Measurements from ENCODE around the gene MLLT1.

MLLT1 gene

GRCh38 chr19:6252066-6252465 is 27.7 kb downstream of the MLLT1 start:
- no peak for DNase-seq (ENCODE audit: low read depth)
- TF ChIP-seq CTCF (IDR thresholded peaks at IDR 0.05; ENCODE audit: insufficient read depth, low read depth, low read length, missing control alignments): no peak
- no peak overlapping the region for H3K4me3 ChIP-seq (ENCODE audit: low read depth, low read length)

GRCh38 chr19:6250909-6251308 is 28.9 kb downstream of the MLLT1 start:
- no peak overlapping the region for H3K4me3 ChIP-seq (ENCODE audit: low read depth, low read length)
- no peak for DNase-seq (ENCODE audit: low read depth)
- TF ChIP-seq CTCF (IDR thresholded peaks at IDR 0.05; ENCODE audit: insufficient read depth, low read depth, low read length, missing control alignments): no peak

GRCh38 chr19:6250024-6250615 is 29.7 kb downstream of the MLLT1 start:
- DNase-seq (ENCODE audit: low read depth): no peak
- H3K4me3 ChIP-seq (ENCODE audit: low read depth, low read length): no peak overlapping the region
- TF ChIP-seq CTCF (IDR thresholded peaks at IDR 0.05; ENCODE audit: insufficient read depth, low read depth, low read length, missing control alignments): no peak

- DNase-seq (ENCODE audit: low read depth): peak; percentile 50
- 0 out of 2 replicates have a peak overlapping the region, but pooled peaks have one; percentile 9 for H3K4me3 ChIP-seq (ENCODE audit: low read depth, low read length)
- TF ChIP-seq CTCF (IDR thresholded peaks at IDR 0.05; ENCODE audit: insufficient read depth, low read depth, low read length, missing control alignments): no peak
Observed at GRCh38 chr19:6249296-6249695, 30.5 kb downstream of the MLLT1 start.

GRCh38 chr19:6248844-6249243 is 30.9 kb downstream of the MLLT1 start:
- DNase-seq (ENCODE audit: low read depth): no peak
- TF ChIP-seq CTCF (IDR thresholded peaks at IDR 0.05; ENCODE audit: insufficient read depth, low read depth, low read length, missing control alignments): no peak
- 0 out of 2 replicates have a peak overlapping the region, but pooled peaks have one; percentile 9 for H3K4me3 ChIP-seq (ENCODE audit: low read depth, low read length)

GRCh38 chr19:6248341-6248740 is 31.4 kb downstream of the MLLT1 start:
- no peak for DNase-seq (ENCODE audit: low read depth)
- no peak overlapping the region for H3K4me3 ChIP-seq (ENCODE audit: low read depth, low read length)
- no peak for TF ChIP-seq CTCF (IDR thresholded peaks at IDR 0.05; ENCODE audit: insufficient read depth, low read depth, low read length, missing control alignments)

GRCh38 chr19:6247007-6247288 is 32.8 kb downstream of the MLLT1 start:
- DNase-seq (ENCODE audit: low read depth): no peak
- no peak overlapping the region for H3K4me3 ChIP-seq (ENCODE audit: low read depth, low read length)
- no peak for TF ChIP-seq CTCF (IDR thresholded peaks at IDR 0.05; ENCODE audit: insufficient read depth, low read depth, low read length, missing control alignments)

All from GM12865 (cell line).